Breast epithelium (tissue), 4 donors: ENCODE data around the gene SLC25A21. TPM values are rescaled to one million over a fixed set of nuclear protein-coding genes. Genes with fewer than 3 reads are reported as not detected.

Source experiments
- DNase-seq, 2 donors: peaks; one replicate each; pipeline ENCODE4 v3.0.0-alpha.2; 2019; ENCODE audit warnings: low spot score in 2 of 2
- H3K27ac ChIP-seq, 2 donors: fragments of 200-600 bp; sonication (generic) in 1 of 2; one replicate each; pipeline ENCODE4 v1.5.1; 2016 to 2019; ENCODE audit warnings: mild to moderate bottlenecking in 1 of 2
- H3K27me3 ChIP-seq, 2 donors: fragments of 200-600 bp; sonication (generic) in 1 of 2; one replicate each; pipeline versions ENCODE4 v1.5.1 to v1.6.0; 2017 to 2019; ENCODE audit warnings: control low read depth in 1 of 2, mild to moderate bottlenecking in 1 of 2
- H3K36me3 ChIP-seq: fragments of 200-600 bp; one replicate; pipeline ENCODE4 v1.5.1; 2019
- H3K4me1 ChIP-seq, 2 donors: fragments of 200-600 bp; sonication (generic); one replicate each; pipeline ENCODE4 v1.5.1; 2016 to 2019; ENCODE audit warnings: control low read depth in 1 of 2
- H3K4me3 ChIP-seq, 3 donors: fragments of 200-600 bp; sonication (generic); 1 replicate in 2 of 3; 2 replicates in 1 of 3; pipeline ENCODE4 v1.5.1; 2016 to 2019; ENCODE audit warnings: mild to moderate bottlenecking in 3 of 3, moderate library complexity in 2 of 3
- H3K9me3 ChIP-seq, 2 donors: fragments of 200-600 bp; sonication (generic) in 1 of 2; one replicate each; pipeline ENCODE4 v1.5.1; 2016 to 2019; ENCODE audit warnings: control low read depth in 1 of 2
- CTCF ChIP-seq, 3 donors: fragments of 450-650 bp; IDR thresholded peaks; one replicate each; pipeline ENCODE4 v1.5.1; 2016 to 2017; ENCODE audit warnings: antibody characterized with exemption in 3 of 3, mild to moderate bottlenecking in 3 of 3, moderate library complexity in 3 of 3
- POLR2A ChIP-seq: fragments of 450-650 bp; IDR thresholded peaks from one replicate; pipeline ENCODE4 v1.6.1; 2016; ENCODE audit warnings: antibody characterized with exemption, mild to moderate bottlenecking, moderate library complexity
- POLR2AphosphoS5 ChIP-seq, 3 donors: sonication (generic); formaldehyde crosslinking; IDR thresholded peaks; one replicate each; pipeline ENCODE4 v1.6.1; 2017; ENCODE audit warnings: antibody characterized with exemption in 3 of 3
- intact Hi-C: fragments of 100-400 bp; cut with DNase I; formaldehyde crosslinking; loops from one replicate; pipeline ENCODE4 v1.15.1; 2023; ENCODE audit warnings: low total_unique reads
- total RNA-seq, 3 donors: library from RNA; depleted of rRNA; stranded (reverse); fragments of >200 nt; gene quantifications; one replicate each; pipeline ENCODE4 v1.1.0, GENCODE V29; 2016

SLC25A21 gene
- total RNA-seq, 3 donors from 2014 or later: 0.66 to 2.3 (median 1.6) TPM

GRCh38 chr14:36935976-36936678 is 236.3 kb downstream of the SLC25A21 start:
- Histone ChIP-seq H3K4me1 (no peaks in the 10 kb centered on the region), H3K36me3 (no peaks in the 10 kb centered on the region), H3K27me3 (no peaks in the 10 kb centered on the region), H3K27ac (no peak overlapping the region), H3K4me3 (no peak overlapping the region), H3K9me3 (no peaks in the 10 kb centered on the region)
- DNase-seq: no peak
- TF ChIP-seq POLR2AphosphoS5 (IDR thresholded peaks at IDR 0.05): no peak
- TF ChIP-seq POLR2A: no peak
- no peak for TF ChIP-seq CTCF (IDR thresholded peaks at IDR 0.05)
- intact Hi-C loops: no loop called here

- Histone ChIP-seq H3K27ac (no peak overlapping the region), H3K9me3 (no peaks in the 10 kb centered on the region), H3K36me3 (no peaks in the 10 kb centered on the region), H3K4me3 (no peak overlapping the region), H3K4me1 (no peaks in the 10 kb centered on the region), H3K27me3 (no peaks in the 10 kb centered on the region)
- TF ChIP-seq CTCF (IDR thresholded peaks at IDR 0.05): no peak
- TF ChIP-seq POLR2AphosphoS5 (IDR thresholded peaks at IDR 0.05): no peak
- TF ChIP-seq POLR2A: no peak
- intact Hi-C loops: no loop called here
- DNase-seq: no peak
These were observed 238.1 kb downstream of the SLC25A21 start for GRCh38 chr14:36934304-36934703.

- TF ChIP-seq POLR2A: no peak
- TF ChIP-seq CTCF (IDR thresholded peaks at IDR 0.05): no peak
- intact Hi-C loops: no loop called here
- no peak for DNase-seq
- Histone ChIP-seq H3K9me3 (no peaks in the 10 kb centered on the region), H3K4me1 (no peaks in the 10 kb centered on the region), H3K36me3 (no peaks in the 10 kb centered on the region), H3K27ac (no peak overlapping the region), H3K27me3 (no peaks in the 10 kb centered on the region), H3K4me3 (no peak overlapping the region)
These were observed 240.6 kb downstream of the SLC25A21 start for GRCh38 chr14:36931791-36932190.

GRCh38 chr14:36928432-36928831 is 244.0 kb downstream of the SLC25A21 start:
- Histone ChIP-seq H3K4me3 (no peak overlapping the region), H3K27me3 (no peaks in the 10 kb centered on the region), H3K9me3 (no peaks in the 10 kb centered on the region), H3K27ac (no peak overlapping the region), H3K4me1 (no peaks in the 10 kb centered on the region), H3K36me3 (no peaks in the 10 kb centered on the region)
- TF ChIP-seq CTCF (IDR thresholded peaks at IDR 0.05): no peak
- no peak for TF ChIP-seq POLR2A
- no peak for TF ChIP-seq POLR2AphosphoS5 (IDR thresholded peaks at IDR 0.05)
- intact Hi-C loops: no loop called here
- DNase-seq: no peak

GRCh38 chr14:36925094-36925493 is 247.3 kb downstream of the SLC25A21 start:
- Histone ChIP-seq H3K4me3 (no peak overlapping the region), H3K36me3 (no peaks in the 10 kb centered on the region), H3K27ac (no peak overlapping the region), H3K9me3 (no peaks in the 10 kb centered on the region), H3K27me3 (no peaks in the 10 kb centered on the region), H3K4me1 (no peaks in the 10 kb centered on the region)
- TF ChIP-seq CTCF (IDR thresholded peaks at IDR 0.05) (no peak), POLR2AphosphoS5 (IDR thresholded peaks at IDR 0.05) (no peak), POLR2A (no peak)
- intact Hi-C loops: no loop called here
- no peak for DNase-seq
